ENCODE data around the gene CDK5. TPM values are rescaled to one million over a fixed set of nuclear protein-coding genes. Genes with fewer than 3 reads are reported as not detected.

CDK5 gene
- total and polyA plus RNA-seq, 9 of the 15 experiments (the other 6 are each of a cell fraction or from before 2014, with no cell fraction given) = 3.2 to 38.0 (median 27.5) TPM

DNA sequence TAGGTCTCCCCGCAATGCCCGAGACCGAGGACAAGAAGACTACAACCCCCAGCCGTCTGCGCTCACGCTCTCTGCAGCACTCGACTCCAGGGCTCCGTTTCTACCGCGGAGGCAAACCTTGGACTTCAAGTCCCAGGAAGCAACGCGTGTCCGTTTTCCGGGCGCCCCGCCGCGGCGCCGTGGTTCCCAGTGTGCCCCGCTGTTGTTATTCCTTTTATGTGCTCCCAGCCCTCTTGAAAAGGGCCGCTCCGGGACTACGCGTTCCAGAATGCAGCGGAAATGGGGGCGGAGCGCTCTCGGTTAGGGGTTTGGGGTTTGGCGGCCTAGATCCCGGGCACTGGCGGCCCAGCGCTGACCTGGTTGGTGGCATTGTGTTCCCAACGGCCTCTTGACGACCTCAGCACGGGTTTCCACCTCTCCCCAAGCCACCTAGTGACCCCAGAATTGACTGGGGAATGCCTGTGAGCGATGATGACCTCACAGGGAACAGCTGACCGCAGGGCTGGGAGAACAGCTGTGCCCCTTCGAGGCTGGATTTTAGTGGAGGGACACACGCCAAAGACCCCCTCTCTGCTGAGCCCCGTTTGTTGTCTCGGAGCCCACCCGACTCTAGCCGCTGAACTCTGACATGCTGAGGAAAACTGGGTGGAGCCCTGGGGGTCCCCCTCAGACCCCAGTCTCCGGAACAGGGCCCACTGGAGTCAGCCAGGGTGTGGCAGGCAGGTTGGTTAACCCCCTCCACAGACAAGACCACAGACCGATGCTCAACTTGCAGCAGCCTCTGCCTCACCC lies 488 bp upstream of the CDK5 start (continued):
- TF ChIP-seq NONO (IDR thresholded peaks at IDR 0.05; ENCODE audit: low read depth in 2 of 2, low read length in 1 of 2) (no peak), ZNF311 (CRISPR knock-in tag; IDR thresholded peaks at IDR 0.05) (no peak), ATF2 (CRISPR knock-in tag; IDR thresholded peaks at IDR 0.05) (no peak), ZNF140 (CRISPR knock-in tag; IDR thresholded peaks at IDR 0.05) (no peak), TEAD2 (tag; IDR thresholded peaks at IDR 0.05) (no peak), RBM15 (IDR thresholded peaks at IDR 0.05; ENCODE audit: insufficient read depth, low read length) (no peak), RB1 (IDR thresholded peaks at IDR 0.05; ENCODE audit: low read depth) (peak; percentile 44), SREBF2 (CRISPR knock-in tag; IDR thresholded peaks at IDR 0.05) (no peak; the same call in 1 of the 2 replicates), PPARD (CRISPR knock-in tag; IDR thresholded peaks at IDR 0.05) (no peak), AFF1 (IDR thresholded peaks at IDR 0.05; ENCODE audit: low read depth in 1 of 2, partially characterized antibody in 2 of 2) (peak in 1 of 2 experiments; percentile 100), ZNF121 (CRISPR knock-in tag; conservative IDR thresholded peaks at IDR 0.05) (no peak), WHSC1 (IDR thresholded peaks at IDR 0.05; ENCODE audit: low read length) (no peak)
- TF ChIP-seq, protein P1, sequence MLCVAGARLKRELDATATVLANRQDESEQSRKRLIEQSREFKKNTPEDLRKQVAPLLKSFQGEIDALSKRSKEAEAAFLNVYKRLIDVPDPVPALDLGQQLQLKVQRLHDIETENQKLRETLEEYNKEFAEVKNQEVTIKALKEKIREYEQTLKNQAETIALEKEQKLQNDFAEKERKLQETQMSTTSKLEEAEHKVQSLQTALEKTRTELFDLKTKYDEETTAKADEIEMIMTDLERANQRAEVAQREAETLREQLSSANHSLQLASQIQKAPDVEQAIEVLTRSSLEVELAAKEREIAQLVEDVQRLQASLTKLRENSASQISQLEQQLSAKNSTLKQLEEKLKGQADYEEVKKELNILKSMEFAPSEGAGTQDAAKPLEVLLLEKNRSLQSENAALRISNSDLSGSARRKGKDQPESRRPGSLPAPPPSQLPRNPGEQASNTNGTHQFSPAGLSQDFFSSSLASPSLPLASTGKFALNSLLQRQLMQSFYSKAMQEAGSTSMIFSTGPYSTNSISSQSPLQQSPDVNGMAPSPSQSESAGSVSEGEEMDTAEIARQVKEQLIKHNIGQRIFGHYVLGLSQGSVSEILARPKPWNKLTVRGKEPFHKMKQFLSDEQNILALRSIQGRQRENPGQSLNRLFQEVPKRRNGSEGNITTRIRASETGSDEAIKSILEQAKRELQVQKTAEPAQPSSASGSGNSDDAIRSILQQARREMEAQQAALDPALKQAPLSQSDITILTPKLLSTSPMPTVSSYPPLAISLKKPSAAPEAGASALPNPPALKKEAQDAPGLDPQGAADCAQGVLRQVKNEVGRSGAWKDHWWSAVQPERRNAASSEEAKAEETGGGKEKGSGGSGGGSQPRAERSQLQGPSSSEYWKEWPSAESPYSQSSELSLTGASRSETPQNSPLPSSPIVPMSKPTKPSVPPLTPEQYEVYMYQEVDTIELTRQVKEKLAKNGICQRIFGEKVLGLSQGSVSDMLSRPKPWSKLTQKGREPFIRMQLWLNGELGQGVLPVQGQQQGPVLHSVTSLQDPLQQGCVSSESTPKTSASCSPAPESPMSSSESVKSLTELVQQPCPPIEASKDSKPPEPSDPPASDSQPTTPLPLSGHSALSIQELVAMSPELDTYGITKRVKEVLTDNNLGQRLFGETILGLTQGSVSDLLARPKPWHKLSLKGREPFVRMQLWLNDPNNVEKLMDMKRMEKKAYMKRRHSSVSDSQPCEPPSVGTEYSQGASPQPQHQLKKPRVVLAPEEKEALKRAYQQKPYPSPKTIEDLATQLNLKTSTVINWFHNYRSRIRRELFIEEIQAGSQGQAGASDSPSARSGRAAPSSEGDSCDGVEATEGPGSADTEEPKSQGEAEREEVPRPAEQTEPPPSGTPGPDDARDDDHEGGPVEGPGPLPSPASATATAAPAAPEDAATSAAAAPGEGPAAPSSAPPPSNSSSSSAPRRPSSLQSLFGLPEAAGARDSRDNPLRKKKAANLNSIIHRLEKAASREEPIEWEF (CRISPR knock-in tag; IDR thresholded peaks at IDR 0.05) = no peak
- TF ChIP-seq, protein P2, sequence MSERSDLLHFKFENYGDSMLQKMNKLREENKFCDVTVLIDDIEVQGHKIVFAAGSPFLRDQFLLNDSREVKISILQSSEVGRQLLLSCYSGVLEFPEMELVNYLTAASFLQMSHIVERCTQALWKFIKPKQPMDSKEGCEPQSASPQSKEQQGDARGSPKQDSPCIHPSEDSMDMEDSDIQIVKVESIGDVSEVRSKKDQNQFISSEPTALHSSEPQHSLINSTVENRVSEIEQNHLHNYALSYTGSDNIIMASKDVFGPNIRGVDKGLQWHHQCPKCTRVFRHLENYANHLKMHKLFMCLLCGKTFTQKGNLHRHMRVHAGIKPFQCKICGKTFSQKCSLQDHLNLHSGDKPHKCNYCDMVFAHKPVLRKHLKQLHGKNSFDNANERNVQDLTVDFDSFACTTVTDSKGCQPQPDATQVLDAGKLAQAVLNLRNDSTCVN (CRISPR knock-in tag; IDR thresholded peaks at IDR 0.05) = peak; percentile 5; the same call in 1 of the 2 replicates

All from K562 (cell line).